ENCODE results near the gene RTN4R.

The RTN4R gene

GRCh38 chr22:20224917-20225692, 43.0 kb downstream of the RTN4R start:
- Histone ChIP-seq H3K79me2 (ENCODE audit: insufficient read depth, low read length) (no peaks in the 10 kb centered on the region), H3K9ac (ENCODE audit: low read depth, low read length) (no peak overlapping the region), H2AFZ (ENCODE audit: low read depth, low read length) (no peak overlapping the region), H3K36me3 (ENCODE audit: insufficient read depth, low read length) (no peaks in the 10 kb centered on the region), H3K4me2 (ENCODE audit: insufficient read depth, low read length) (no peak overlapping the region), H3K27ac (ENCODE audit: low read length) (no peak overlapping the region), H3K27me3 (ENCODE audit: insufficient read depth, low read length, poor library complexity) (no peaks in the 10 kb centered on the region), H3K4me3 (ENCODE audit: low read depth in 1 of 2, low read length in 2 of 2) (no peak overlapping the region), H3K9me3 (ENCODE audit: insufficient read depth, low read length, severe bottlenecking) (peaks cover 6% of the 10 kb centered on the region), H3K4me1 (ENCODE audit: insufficient read depth, low read length) (no peaks in the 10 kb centered on the region), H4K20me1 (ENCODE audit: insufficient read depth, low read length) (no peaks in the 10 kb centered on the region; the same call in 1 of the 2 replicates)
- no peak for TF ChIP-seq EZH2 (IDR thresholded peaks at IDR 0.05; ENCODE audit: borderline replicate concordance, low read depth, low read length, severe bottlenecking)
- TF ChIP-seq CTCF (IDR thresholded peaks at IDR 0.05; ENCODE audit: borderline replicate concordance, extremely low read depth, low read length, poor library complexity, severe bottlenecking): no peak
- ATAC-seq (ENCODE audit: insufficient read depth, low read depth): no peak
- DNase-seq: no peak

GRCh38 chr22:20224256-20224626, 43.9 kb downstream of the RTN4R start:
- H3K27ac ChIP-seq (ENCODE audit: low read length): no peak overlapping the region
- H3K9ac ChIP-seq (ENCODE audit: low read depth, low read length): no peak overlapping the region
- no peaks in the 10 kb centered on the region for H3K79me2 ChIP-seq (ENCODE audit: insufficient read depth, low read length)
- H3K9me3 ChIP-seq (ENCODE audit: insufficient read depth, low read length, severe bottlenecking): peaks cover 6% of the 10 kb centered on the region
- no peaks in the 10 kb centered on the region; the same call in 1 of the 2 replicates for H4K20me1 ChIP-seq (ENCODE audit: insufficient read depth, low read length)
- H3K4me1 ChIP-seq (ENCODE audit: insufficient read depth, low read length): no peaks in the 10 kb centered on the region
- DNase-seq (no peak), ATAC-seq (ENCODE audit: insufficient read depth, low read depth) (no peak)
- no peaks in the 10 kb centered on the region for H3K27me3 ChIP-seq (ENCODE audit: insufficient read depth, low read length, poor library complexity)
- H3K4me2 ChIP-seq (ENCODE audit: insufficient read depth, low read length): no peak overlapping the region
- no peak overlapping the region for H3K4me3 ChIP-seq (ENCODE audit: low read depth in 1 of 2, low read length in 2 of 2)
- no peak for TF ChIP-seq EZH2 (IDR thresholded peaks at IDR 0.05; ENCODE audit: borderline replicate concordance, low read depth, low read length, severe bottlenecking)
- TF ChIP-seq CTCF (IDR thresholded peaks at IDR 0.05; ENCODE audit: borderline replicate concordance, extremely low read depth, low read length, poor library complexity, severe bottlenecking): no peak
- H3K36me3 ChIP-seq (ENCODE audit: insufficient read depth, low read length): no peaks in the 10 kb centered on the region
- H2AFZ ChIP-seq (ENCODE audit: low read depth, low read length): no peak overlapping the region

GRCh38 chr22:20223421-20224255, 44.5 kb downstream of the RTN4R start:
- Histone ChIP-seq H3K79me2 (ENCODE audit: insufficient read depth, low read length) (no peaks in the 10 kb centered on the region), H3K36me3 (ENCODE audit: insufficient read depth, low read length) (no peaks in the 10 kb centered on the region), H3K27ac (ENCODE audit: low read length) (no peak overlapping the region), H3K9me3 (ENCODE audit: insufficient read depth, low read length, severe bottlenecking) (peaks cover 6% of the 10 kb centered on the region), H3K9ac (ENCODE audit: low read depth, low read length) (no peak overlapping the region), H3K27me3 (ENCODE audit: insufficient read depth, low read length, poor library complexity) (no peaks in the 10 kb centered on the region), H3K4me2 (ENCODE audit: insufficient read depth, low read length) (no peak overlapping the region), H3K4me1 (ENCODE audit: insufficient read depth, low read length) (no peaks in the 10 kb centered on the region), H2AFZ (ENCODE audit: low read depth, low read length) (no peak overlapping the region), H4K20me1 (ENCODE audit: insufficient read depth, low read length) (no peaks in the 10 kb centered on the region; the same call in 1 of the 2 replicates), H3K4me3 (ENCODE audit: low read depth in 1 of 2, low read length in 2 of 2) (no peak overlapping the region)
- ATAC-seq (ENCODE audit: insufficient read depth, low read depth) (no peak), DNase-seq (no peak)
- no peak for TF ChIP-seq CTCF (IDR thresholded peaks at IDR 0.05; ENCODE audit: borderline replicate concordance, extremely low read depth, low read length, poor library complexity, severe bottlenecking)
- TF ChIP-seq EZH2 (IDR thresholded peaks at IDR 0.05; ENCODE audit: borderline replicate concordance, low read depth, low read length, severe bottlenecking): no peak

All from DND-41 (cell line).